ENCODE results near the gene PCDHA1.
"Not testable (repeated sequence)": the region's sequence is repeated elsewhere in the genome, so short reads cannot be mapped to it uniquely, and the experiment has no call there.

Gene PCDHA1

GRCh38 chr5:140808889-140809291 lies 22.9 kb downstream of the PCDHA1 start:
- no peak for DNase-seq

- DNase-seq: no peak
Measured at GRCh38 chr5:140821375-140822280, 35.7 kb downstream of the PCDHA1 start, which contains the start of gene PCDHA5. TSS of gene PCDHA5 (plus strand) at chr5:140821613.

- no peak for DNase-seq
Measured at GRCh38 chr5:140822281-140822629, 36.3 kb downstream of the PCDHA1 start.

GRCh38 chr5:140822969-140823368 lies 37.0 kb downstream of the PCDHA1 start:
- not testable (repeated sequence) for DNase-seq

- no peak for DNase-seq
Measured at GRCh38 chr5:140823475-140823874, 37.5 kb downstream of the PCDHA1 start.

DNA sequence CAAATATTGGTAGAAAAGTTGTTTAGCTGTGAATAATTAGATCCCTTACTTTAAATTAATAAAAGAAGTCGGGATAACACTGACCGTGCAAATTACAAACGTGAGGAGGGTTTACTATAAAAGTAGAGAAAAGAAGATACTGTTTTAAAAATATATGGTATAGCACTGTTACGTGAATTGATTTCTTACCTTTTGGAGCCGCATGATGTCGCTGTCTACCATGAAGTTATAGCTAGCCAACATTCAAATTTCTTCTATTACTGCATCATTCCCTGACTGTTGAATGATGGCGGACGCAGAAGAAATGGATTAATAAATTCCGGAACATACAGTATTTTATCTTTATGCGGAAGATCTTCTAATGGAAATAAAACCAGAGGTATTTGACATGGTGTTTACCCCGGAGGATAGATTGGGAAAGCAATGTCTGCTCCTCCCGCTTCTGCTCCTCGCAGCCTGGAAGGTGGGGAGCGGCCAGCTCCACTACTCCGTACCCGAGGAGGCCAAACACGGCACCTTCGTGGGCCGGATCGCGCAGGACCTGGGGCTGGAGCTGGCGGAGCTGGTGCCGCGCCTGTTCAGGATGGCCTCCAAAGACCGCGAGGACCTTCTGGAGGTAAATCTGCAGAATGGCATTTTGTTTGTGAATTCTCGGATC lies 41.9 kb downstream of the PCDHA1 start, which contains the start of gene PCDHA6:
Gene PCDHA6, plus strand, starts transcription at position 257 of the 658 bp plus-strand sequence. Its CDS starts 132 bp downstream, at position 389.
- no peak for DNase-seq

DNA sequence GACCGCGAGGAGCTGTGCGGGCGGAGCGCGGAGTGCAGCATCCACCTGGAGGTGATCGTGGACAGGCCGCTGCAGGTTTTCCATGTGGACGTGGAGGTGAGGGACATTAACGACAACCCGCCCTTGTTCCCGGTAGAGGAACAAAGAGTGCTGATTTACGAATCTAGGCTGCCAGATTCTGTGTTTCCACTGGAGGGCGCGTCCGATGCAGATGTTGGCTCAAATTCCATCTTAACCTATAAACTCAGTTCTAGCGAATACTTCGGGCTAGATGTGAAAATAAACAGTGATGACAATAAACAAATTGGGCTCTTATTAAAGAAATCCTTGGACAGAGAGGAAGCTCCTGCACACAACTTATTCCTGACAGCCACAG lies 42.4 kb downstream of the PCDHA1 start:
- no peak for DNase-seq

- not testable (repeated sequence) for DNase-seq
Measured at GRCh38 chr5:140829511-140830501, 43.9 kb downstream of the PCDHA1 start.

- no peak for DNase-seq
Measured at GRCh38 chr5:140833993-140834392, 48.1 kb downstream of the PCDHA1 start, which contains the start of gene PCDHA7. TSS of gene PCDHA7 (plus strand) at chr5:140834269. CDS start at chr5:140834384, 115 bp downstream.

GRCh38 chr5:140834439-140835008 lies 48.6 kb downstream of the PCDHA1 start:
- not testable (repeated sequence) for DNase-seq

DNA sequence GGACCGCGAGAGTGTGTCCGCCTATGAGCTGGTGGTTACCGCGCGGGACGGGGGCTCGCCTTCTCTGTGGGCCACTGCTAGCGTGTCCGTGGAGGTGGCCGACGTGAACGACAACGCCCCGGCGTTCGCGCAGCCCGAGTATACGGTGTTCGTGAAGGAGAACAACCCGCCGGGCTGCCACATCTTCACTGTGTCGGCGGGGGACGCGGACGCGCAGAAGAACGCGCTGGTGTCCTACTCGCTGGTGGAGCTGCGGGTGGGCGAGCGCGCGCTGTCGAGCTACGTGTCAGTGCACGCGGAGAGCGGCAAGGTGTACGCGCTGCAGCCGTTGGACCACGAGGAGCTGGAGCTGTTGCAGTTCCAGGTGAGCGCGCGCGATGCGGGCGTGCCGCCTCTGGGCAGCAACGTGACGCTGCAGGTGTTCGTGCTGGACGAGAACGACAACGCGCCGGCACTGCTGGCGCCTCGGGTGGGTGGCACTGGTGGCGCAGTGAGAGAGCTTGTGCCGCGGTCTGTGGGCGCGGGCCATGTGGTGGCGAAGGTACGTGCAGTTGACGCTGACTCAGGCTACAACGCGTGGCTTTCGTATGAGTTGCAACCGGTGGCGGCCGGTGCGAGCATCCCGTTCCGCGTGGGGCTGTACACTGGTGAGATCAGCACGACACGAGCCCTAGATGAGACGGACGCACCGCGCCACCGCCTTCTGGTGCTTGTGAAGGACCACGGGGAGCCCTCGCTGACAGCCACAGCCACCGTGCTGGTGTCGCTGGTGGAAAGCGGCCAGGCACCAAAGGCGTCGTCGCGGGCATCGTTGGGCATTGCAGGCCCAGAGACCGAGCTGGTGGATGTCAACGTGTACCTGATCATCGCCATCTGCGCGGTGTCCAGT lies 49.9 kb downstream of the PCDHA1 start:
- DNase-seq: no peak

- peak in 1 of 2 donors; percentile 1 for DNase-seq
Measured at GRCh38 chr5:140840978-140841962, 55.3 kb downstream of the PCDHA1 start, which contains the start of gene PCDHA8. TSS of gene PCDHA8 (plus strand) at chr5:140841187. CDS start at chr5:140841322, 135 bp downstream.

- DNase-seq: no peak
Measured at GRCh38 chr5:140842798-140843733, 57.1 kb downstream of the PCDHA1 start.

GRCh38 chr5:140848139-140849102 lies 62.5 kb downstream of the PCDHA1 start, which contains the start of gene PCDHA9:
TSS of gene PCDHA9 (plus strand) at chr5:140848382. CDS start at chr5:140848496, 114 bp downstream.
- DNase-seq: not testable (repeated sequence)

- DNase-seq: not testable (repeated sequence)
Measured at GRCh38 chr5:140849831-140850634, 64.1 kb downstream of the PCDHA1 start.

Measured in CD4-positive, alpha-beta T cell treated with Interleukin-4 for 1 hour (primary cell).